Germinal center (tissue), 1 donor: Measurements from ENCODE around the gene CEP76.
A peak's percentile ranks its signal among the peaks of the same experiment; 100 is the strongest.

Experiments
- DNase-seq: peaks from one replicate; pipeline ENCODE4 v3.0.0; 2012; ENCODE audit warnings: mixed read lengths, low spot score

The CEP76 gene

DNA sequence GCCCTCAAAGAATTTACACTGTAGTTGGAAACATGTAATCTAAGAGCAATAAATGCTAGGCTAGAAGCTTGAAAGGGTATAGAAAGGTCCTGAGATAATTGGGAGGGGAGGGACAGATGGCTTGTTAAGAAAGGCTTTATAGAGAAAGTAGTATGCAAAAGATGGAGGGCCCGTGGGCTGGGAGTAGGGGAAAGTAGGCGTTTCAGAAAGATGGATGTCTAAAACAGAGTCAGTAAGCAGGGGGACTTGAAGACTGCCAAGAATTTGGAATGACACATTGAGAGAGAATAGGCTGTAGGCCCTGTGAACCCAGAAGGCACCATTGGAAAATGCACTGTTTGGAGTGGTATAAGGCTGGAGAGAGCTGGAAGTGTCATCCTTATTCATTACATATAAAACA is 1.1 kb upstream of the CEP76 start:
- peak; percentile 9 for DNase-seq

DNA sequence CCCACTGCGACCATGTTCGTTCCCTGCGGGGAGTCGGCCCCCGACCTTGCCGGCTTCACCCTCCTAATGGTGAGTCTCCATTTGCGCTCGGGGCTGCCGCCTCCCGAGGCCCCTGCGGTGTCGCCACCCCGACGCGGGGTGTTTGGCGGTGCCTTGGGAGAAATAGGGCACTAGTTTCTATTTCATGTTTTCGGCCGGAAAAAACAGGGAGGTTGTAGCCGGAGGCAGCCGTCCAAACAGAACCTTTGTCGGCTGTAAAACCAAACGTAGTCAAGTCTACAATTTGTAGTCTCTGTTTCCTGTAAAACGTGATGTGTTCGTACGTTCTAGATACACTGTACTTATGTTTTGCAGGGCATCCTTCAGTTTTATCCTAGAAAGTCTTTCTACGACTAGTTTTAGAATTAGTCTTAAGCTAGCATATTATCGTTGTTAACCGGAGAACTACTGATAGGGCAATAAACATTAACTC is 609 bp upstream of the CEP76 start:
- DNase-seq, result no peak

DNA sequence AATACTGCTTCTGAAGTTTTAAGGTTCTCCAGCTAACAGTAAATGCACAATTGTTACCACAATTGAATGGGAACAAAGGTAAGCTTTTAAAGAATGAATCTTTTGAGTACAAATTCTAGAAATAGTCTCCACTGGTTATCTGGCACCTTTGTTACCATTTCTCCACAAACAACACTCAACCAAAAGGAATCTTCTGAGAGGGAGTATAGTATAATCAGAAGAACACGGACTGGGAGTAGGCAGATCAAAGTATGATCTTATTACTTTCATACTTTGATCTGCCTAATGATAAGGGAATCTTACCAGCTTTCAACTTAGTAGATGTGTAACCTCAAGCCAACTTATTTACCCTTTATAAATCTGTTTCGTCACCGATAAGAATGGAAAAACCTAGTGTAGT is 1.4 kb downstream of the CEP76 start:
- DNase-seq, result no peak

DNA sequence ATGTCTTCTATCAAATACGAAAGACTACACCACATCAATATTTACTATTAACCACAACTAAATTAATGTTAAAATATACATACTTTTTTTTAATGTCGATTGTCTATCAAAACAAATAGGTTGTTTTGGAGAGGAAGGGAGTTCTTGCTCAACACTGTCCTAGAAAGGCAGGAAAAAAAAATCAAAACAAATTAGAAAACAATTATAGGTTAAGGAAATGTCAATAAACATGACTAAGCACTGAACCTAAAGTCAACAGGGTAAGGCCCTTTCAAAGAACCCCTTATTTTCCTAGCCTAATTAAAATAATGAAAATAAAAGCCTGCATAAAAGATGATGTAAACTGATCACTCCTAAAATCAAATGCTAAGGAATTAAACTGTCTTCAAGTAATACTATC is 2.8 kb downstream of the CEP76 start:
- no peak for DNase-seq

DNA sequence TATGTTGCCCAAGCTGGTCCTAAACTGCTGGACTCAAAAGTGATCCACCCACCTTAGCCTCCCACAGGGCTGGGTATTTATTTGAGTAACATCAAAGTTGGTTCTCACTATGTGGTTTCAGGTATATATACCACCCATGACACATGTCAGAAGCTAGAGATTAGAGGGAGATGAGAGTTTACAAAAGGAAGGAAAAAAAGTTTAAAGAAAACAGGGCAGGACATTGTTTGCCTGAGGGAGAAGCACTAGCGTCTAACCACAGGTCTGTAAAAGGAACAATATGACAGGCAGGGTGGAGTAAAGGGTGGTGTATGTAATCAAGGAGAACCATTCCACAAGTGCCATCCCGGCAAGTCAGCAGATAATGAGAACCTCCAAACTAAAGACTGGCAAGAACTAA is 8.5 kb downstream of the CEP76 start:
- no peak for DNase-seq

DNA sequence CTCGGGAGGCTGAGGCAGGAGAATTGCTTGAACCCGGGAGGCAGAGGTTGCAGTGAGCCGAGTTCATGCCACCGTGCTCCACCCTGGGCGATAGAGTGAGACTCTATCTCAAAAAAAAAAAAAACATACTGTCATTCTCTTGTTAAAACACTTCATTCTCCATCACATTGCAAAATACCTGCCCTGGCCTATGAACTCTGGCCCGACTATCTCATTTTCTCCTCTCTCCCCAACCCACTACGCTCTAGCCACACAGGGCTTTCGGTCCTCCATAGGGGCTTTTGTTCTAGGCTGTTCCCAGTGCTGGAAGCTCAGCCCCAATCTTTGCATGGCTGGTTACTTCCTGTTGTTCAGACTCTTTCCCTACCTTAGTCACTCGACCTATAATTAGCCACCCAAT is 10.3 kb downstream of the CEP76 start:
- no peak for DNase-seq

DNA sequence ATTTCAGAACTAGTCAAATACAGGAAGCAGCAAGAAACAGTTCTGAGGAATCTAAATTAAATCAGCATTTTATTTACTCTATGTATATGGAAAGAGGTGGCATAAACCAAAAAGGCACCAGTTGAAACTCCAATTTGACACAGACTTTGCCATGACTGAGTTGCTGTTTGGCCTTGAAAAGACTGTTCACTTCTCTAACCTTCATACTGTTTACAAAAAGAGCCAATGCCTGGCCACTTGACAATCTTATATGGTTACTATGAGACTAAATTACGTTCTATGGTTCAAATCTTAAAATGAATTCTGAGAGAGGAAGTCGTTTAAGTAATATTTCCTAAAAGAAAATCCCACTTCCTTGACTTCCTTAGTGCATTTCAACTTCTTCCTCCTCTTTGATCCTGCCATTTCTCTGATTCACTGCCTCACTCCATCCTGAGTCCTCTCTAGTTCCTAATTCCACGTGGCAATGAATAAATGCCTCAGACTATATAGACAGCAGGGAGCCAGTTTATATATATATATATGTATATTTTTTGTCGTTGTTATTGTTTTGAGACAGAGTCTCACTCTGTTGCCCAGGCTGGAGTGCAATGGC is 13.2 kb downstream of the CEP76 start:
- DNase-seq, result no peak

DNA sequence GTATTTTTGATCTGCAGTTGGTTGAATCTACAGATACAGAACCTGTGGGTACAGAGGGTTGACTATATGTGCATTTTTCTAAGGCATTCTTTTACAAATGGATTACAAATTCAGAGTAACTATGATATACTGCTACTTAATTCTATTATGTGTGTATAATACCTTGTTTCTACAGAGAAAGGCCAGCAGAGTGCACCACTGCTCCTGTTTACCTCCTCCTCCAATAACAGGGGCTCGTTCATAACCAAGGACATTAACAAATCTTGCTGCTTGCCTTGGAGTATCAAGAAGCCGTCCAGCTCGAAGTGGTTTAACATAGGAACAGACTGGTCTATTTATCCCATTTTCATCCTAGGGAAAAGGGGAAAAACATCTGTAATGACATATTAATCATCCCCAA is 16.4 kb downstream of the CEP76 start:
- DNase-seq, result no peak

DNA sequence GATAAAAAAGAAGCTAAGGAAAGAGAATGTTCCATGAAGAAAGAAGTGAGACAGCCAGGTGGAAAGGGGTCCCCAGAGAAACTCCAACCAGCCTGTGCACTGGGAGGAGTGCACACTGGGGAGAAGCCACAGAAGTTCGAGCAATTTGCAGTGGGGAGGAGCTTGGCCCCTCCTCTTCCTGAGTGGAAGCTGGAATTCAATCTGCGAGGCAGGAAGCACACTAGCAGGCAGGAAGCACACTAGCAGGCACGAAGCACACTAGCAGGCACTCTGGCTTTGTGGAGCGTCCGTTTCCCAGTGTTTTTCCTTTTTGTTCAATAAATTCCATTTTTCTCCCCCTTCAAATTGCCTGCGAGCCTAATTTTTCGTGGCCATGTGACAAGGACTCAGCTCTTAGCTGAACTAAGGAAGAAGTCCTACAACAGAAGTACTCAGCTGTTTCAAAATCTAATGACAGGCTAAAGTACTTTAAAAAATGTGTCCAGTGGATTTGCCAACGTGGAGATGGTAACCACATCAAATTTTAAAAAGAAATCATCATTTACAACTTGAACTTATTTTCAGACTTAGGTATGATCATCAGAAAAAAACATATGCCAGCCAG is 23.2 kb downstream of the CEP76 start:
- no peak for DNase-seq

DNA sequence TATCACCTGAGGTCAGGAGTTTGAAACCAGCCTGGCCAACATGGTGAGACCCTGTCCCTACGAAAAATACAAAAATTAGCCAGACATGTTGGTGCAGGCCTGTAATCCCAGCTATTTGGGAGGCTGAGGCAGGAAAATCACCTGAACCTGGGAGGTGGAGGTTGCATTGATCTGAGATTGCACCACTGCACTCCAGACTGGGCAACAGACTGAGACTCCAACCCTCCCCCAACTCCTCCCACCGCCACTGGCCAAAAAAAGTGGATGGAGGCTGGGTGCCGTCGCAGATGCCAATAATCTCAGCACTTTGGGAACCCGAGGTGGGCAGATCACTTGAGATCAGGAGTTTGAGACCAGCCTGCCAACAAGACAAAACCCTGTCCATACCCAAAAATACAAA is 34.5 kb downstream of the CEP76 start:
- no peak for DNase-seq

DNA sequence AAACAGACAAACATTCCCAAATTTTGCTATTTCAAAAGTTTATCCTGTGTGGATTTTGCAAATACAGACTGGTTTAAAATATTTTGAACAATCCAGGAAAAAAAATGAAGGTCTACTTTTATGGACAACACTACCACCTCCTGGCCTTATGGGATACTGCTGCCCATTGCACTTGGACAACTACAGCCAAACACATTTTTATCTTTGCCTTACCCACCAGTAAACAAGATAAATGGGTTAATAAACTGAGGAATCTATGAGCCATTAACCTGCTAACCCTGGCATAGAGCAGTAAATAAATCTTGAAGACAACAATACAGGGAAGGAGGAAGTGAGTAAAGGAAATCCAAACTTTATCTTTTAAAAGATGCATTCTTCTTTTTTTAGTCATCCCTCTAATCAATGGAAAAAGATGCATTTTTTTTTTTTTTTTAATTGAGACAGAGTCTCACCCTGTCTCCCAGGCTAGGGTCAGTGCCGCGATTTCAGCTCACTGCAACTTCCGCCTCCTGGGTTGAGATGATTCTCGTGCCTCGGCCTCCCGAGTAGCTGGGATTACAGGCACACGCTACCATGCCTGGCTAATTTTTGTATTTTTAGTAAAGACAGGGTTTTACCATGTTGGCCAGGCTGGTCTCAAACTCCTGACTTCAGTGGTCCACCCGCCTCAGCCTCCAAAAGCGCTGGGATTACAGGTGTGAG is 42.5 kb downstream of the CEP76 start:
- DNase-seq, result peak; percentile 61

DNA sequence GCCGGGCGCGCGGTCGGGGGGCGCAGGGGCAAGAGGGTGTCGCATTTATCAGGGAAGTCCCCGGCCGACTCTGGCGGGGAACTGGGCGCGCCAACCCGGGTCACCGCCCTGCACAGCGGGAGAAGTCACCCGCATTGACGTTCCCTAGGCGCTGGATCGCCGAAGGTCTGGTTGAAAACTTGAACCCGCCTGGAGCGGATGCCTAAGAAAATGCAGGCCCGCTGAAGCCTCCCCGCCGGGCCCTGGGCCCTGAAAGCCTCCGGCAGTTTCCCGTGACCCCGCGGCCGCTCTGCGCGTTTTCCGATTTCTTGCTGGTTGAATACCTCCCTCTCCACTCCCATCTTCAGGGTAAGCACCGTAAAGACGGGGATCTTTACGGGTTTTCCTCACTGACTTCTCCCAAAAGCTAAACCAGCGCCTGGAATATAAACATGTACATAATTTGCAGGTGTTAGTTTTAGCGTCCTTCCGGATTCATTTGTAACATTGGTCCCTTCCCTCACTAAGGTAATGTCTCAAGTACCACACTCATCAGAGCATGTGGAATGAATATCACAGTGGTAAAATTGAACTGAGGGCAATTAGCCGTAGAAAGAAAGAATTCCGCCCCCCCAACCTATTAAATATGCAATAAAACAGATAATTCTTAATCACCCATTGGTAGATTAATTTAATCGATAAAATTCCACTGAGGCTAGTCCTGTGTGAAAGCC is 43.9 kb downstream of the CEP76 start:
- DNase-seq, result peak; percentile 24

DNA sequence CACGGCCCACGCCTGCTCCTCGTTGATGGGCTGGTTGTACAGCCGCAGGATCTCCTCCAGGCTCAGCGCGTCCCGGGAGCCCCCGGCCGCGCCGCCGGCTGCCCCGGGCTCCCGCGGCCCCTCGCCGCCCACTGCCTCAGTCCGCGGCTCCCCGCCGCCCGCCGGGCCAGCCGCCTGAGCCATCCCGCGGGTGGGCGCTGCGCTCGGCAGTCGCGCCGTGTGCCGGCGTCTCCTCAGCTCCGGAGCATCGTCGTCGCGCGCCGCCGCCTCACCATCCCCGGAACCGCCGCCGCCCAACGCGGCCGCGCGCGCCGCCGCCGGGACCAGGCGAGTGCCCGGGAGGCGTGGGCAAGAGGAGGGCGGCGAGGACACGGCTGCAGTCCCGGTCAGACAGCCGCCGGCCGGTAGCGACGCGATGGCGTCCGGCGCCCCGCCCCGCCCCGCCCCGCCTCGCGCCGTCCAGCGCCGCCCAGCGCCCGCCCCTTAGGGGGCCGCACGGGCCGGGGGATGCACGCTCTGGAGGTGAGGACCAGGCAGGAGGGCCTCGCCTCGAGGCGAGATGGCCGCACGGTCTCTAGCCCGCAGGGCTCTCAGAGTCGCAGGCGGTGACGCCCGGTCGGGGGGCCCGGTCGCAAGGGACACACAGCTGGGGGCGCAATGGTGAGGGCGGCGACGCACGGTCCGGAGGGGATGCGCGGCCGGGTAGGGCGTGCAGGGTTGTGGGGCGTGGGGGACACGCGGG is 44.7 kb downstream of the CEP76 start, which contains the start of gene SPIRE1:
TSS of gene SPIRE1 (minus strand) at position 424 of the 742 bp plus-strand sequence. CDS start at position 183, 241 bp downstream.
- DNase-seq, result peak; percentile 43

DNA sequence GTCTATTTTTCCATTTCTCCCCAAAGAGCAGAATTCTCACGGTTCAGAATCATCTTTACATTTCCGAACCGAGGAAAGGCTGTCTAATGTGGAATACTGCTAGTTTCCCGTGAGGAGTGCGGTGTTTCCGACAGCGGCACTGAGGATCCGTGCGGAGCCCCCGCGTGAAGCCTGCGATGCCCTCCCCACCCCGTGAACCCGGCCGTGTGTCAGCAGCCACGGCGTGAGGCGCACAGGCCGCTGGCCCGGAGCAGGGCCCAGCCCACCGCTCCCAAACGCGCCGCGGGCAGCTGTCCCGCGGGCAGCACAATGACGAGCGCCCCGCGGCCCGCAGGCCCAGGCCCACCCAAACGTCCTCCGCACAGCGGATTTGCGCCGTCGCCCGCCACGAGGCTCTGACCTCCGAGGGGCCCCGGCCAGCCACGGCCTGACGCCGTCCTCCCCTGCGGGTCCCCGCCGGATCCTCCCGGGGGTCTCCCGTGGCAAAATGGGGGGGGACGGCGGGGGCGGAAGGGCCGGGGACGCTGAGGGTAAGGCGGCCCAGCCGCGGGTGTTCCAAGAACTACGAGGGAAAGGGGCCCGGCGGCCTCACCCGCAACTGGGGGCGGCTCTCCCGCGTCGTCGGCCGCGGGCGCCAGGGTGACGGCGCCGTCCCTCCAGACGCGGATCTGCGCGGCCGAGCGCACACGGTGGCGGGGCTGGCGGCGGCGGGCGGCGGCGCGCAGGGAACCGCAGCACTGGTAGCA is 45.4 kb downstream of the CEP76 start:
- DNase-seq, result peak; percentile 33

DNA sequence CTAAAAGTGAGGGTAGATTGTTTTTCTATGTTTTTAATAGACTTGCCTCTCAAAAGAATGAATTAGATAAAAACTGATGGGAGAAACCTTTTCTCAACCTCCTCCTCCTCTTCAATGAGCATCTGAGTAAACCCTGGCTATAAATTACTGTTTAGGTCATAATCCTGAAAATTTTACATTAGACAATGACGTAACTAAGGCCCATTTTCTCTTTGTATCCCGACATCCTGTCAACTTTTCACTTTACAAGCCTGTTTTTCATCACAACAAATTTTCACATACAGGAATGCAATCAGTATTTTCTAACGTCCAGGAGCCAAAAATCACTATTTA is 46.0 kb downstream of the CEP76 start:
- no peak for DNase-seq

DNA sequence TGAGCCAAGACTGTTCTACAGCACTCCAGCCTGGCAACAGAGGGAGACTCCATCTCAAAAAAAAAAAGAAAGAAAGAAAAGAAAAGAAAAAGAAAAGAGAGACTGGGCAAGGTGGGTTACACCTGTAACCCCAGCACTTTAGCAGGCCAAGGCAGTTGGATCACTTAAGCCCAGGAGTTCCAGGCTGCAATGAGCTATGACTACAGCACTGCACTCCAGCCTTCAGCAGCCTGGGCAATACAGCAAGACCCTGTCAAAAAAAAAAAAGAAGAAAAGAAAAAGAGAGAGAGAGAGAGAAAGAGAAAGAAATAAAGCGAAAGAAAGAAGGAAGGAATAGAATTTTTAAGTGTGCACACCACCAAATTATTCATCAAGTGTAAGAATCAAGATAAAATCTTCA is 47.6 kb downstream of the CEP76 start:
- no peak for DNase-seq

DNA sequence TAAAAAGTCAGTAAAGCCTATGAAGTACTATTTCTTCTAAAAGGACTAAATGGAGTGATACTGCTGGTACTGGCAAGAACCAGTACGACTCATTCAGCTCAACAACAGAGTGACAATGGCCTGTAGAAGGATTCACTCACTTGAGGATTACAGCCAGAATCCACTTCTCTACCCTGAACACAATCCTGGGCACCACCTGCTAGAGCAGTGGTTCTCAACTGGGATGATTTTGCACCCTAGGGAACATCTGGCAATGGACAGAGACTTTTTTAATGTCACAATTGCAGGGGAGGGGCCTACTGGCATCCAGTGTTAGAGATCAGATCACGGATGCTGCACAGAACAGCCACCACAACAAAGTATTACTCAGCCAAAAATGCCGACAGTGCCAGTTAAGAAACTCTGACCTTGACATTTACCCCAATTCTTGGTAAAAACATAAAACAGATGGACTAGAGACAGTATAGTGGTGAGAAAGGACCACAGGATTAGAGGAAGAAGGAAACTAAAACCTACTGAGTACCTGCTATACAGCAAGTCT is 49.6 kb downstream of the CEP76 start:
- no peak for DNase-seq

DNA sequence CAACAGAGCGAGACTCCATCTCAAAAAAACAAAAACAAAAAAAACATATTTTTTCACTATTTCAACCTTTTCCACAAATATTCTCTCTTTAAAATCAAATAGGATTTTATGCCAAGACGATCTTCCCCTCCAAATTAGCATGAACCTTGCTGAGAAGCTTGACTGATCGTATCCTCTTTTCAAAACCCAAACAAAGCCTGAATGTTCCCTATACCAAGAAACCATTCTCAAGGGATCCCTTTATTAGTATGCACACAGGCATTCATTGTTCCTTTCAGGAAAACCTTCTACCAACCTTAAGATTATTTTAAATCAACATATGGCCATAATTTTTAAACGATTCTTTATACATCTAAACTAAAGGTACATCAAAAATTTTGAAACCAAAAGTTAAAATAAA is 50.9 kb downstream of the CEP76 start:
- DNase-seq, result no peak

DNA sequence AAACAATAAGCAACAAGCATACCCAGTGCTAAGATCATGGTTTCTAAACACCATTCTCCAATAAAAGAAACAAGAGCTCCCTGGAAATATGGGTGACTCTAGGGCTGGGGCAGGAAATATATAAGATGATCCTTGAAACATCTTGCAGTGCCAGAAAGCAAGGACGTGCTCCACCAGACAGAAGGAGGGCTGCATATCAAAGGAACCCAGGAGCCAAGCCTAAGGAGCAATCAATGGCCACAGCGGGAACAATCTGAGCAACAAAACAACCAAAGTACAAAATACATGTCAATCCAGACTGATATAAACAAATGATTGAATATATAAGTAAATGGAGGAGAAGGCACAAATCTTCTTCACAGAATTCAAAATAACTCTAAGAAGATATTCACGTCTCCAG is 54.8 kb downstream of the CEP76 start:
- DNase-seq, result no peak

DNA sequence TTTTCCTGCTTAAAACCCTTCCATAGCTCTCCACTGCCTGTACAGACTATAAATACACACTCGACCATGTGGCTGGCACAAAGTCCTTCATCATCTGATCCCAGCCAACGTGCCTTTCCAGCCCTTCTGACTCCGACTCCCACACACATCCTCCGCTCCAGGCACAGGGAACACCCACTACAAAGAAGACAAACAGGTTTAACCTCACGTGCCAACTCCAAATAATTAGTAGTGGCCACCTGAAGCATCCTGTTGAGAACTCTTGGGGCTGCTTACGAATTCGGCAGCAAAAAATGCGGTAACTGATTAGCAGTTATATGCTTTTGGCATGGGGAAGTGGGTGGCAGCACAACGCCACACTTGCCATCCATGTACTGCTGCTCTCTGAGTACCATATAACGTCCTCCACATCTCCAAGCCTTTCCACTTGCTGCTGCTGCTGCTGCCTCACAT is 56.7 kb downstream of the CEP76 start:
- DNase-seq, result no peak

DNA sequence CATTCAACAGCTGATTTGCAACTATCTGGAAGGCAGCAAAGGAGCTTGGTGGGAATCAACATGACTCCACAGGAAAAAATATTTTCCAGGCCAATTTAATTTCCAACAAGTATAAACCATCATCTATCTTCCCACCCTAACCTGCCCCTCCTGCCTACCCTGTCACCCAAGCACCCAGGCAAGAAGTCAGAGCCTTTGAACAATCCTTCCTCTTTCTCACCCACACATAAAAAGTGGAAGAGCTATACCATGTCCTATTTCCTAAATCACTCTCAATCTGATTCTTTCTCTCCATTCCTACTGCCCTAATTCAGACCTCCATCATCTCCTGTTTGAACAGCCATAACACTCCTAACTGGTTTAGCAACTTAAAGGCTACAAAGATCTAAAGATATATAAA is 57.3 kb downstream of the CEP76 start:
- DNase-seq, result no peak
